GM19035 (cell line): ENCODE data around the gene PKNOX1.
"Not testable (repeated sequence)": the region's sequence is repeated elsewhere in the genome, so short reads cannot be mapped to it uniquely, and the experiment has no call there.

Experiments
- ATAC-seq: cut with Tn5 transposase; IDR thresholded peaks from one replicate; pipeline ENCODE4 v1.9.1; 2021; ENCODE audit not compliant: unreplicated experiment

The PKNOX1 gene

DNA sequence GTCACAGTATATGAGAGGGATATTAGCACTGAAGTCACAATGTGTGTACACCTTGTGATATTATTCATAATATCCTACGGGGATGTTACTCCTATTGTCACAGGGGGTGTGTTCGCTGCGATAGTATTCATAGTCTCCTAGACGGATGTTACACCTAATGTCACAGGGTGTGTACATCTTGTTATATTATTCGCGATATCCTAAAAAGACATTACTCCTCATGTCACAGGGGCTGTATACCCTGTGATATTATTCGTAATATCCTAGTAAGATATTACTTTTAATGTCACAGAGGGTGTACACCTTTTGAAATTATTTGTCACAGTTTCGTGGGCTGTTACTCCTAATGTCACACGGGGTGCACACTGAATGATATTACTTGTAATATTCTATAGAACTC lies 23.2 kb upstream of the PKNOX1 start:
- not testable (repeated sequence) for ATAC-seq

DNA sequence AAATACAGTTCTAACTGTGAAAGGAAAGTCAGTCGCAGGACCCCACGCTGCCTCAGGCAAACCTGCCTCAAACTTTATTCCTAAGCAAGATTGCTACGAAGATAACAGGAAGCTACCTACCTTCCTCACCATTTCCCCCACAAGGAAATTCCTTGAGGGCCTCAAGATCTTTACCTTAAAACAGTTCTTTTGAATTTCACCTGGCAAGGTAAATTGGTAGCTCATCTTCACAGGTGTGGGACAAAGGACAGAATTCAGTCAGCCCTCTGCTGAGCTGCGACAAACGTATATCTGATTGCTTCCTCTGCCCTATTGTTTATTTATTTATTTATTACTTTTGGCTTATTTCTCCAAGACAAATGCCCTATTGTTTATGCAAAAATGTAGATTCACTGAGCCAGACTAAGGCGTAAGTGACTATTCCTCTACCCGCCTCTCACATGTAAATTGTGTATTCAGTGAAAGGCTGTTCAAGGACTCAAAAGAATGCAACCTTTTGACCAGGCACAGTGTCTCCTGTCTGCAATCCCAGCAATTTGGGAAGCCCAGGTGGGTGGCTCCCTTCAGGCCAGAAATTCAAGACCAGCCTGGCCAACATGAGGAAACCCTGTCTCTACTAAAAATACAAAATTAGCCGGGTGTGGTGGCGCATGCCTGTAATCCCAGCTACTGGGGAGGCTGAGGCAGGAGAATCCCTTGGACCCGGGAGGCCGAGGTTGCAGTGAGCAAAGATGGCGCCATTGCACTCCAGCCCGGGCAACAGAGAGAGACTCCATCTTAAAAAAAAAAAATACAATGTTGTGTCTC lies 17.3 kb upstream of the PKNOX1 start:
- no peak for ATAC-seq

- ATAC-seq, result not testable (repeated sequence)
Measured at GRCh38 chr21:42958122-42958521, 16.2 kb upstream of the PKNOX1 start.

GRCh38 chr21:42959728-42960127 lies 14.6 kb upstream of the PKNOX1 start:
- ATAC-seq, result no peak

DNA sequence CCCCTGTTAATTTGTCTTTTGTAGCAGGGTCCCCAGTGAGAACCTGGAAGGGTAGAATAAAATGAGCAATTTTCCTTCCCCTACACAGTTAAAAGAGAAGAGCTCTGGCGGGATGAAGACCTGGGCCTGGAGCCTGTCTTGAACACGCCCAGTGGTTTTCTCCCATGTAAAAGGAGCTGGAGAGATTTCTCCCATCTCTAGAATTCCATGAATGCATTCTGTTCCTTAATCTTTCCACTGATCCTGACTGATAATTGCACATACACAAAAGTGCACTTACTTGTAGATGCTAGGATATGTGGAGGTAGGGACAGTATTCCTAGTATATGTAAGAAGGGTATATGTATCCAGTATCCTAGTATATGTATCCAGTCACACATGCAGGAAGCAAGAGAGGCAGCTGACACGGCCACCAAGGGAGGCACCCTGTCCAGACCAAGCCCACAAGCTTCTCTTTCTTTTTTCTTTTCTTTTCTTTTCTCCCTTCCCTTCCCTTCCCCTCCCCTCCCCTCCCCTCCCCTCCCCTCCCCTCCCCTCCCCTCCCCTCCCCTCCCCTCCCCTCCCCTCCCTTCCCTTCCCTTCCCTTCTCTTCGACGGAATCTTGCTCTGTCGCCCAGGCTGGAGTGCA lies 11.9 kb upstream of the PKNOX1 start:
- ATAC-seq, result no peak

GRCh38 chr21:42964086-42964485 lies 10.3 kb upstream of the PKNOX1 start:
- ATAC-seq, result no peak

- no peak for ATAC-seq
Measured at GRCh38 chr21:42964546-42965210, 9.7 kb upstream of the PKNOX1 start.

DNA sequence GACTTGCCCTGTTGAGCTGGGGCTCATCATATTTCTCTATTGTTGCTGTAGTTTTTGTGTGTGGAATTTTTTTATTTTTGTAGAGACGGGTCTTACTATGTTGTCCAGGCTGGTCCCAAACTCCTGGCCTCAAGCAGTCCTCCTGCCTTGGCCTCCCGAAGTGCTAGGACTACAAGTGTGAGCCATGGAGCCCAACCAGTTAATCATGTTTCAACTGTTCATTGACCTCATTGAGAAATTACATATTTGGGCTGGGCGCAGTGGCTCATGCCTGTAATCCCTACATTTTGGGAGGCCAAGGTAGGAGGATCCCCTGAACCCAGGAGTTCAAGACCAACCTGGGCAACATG lies 9.2 kb upstream of the PKNOX1 start:
- ATAC-seq, result no peak

GRCh38 chr21:42967616-42968015 lies 6.7 kb upstream of the PKNOX1 start:
- ATAC-seq, result not testable (repeated sequence)

- no peak for ATAC-seq
Measured at GRCh38 chr21:42969193-42969600, 5.2 kb upstream of the PKNOX1 start.

- no peak for ATAC-seq
Measured at GRCh38 chr21:42970946-42971653, 3.3 kb upstream of the PKNOX1 start.

GRCh38 chr21:42971897-42972275 lies 2.5 kb upstream of the PKNOX1 start:
- ATAC-seq, result no peak

DNA sequence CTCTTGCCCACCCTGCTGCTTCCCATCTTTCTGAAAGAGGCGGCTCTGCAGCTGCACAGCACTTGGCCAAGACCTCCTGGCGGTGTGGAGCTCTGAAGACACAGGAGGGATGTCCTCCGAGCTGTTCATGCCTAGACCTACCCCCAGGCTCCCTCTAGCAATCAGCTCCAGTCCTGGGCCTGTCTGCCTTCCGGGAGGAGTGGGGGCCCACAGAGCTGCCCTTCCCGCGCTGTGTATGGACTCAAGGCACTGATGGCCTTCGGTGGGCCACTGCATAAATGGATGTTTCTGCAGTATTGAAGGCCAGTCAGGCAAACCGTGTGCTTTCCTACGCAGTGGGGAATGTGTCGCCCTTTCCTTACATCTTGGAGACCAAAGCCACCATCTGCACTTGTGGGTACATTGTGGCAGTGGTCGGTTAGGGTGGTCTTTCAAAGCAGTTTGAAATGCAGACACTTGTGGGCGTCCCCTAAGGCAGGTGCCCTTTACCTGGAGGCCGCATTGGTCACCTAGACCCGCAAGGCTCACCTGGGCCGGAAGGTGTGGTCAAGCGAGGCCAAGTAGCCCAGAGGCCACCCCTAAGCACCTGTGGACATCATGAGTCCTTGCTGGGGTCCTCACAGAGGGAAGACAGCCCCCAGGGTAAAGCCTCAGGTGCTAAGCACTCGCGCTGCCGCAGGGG lies 912 bp upstream of the PKNOX1 start:
- ATAC-seq, result no peak

DNA sequence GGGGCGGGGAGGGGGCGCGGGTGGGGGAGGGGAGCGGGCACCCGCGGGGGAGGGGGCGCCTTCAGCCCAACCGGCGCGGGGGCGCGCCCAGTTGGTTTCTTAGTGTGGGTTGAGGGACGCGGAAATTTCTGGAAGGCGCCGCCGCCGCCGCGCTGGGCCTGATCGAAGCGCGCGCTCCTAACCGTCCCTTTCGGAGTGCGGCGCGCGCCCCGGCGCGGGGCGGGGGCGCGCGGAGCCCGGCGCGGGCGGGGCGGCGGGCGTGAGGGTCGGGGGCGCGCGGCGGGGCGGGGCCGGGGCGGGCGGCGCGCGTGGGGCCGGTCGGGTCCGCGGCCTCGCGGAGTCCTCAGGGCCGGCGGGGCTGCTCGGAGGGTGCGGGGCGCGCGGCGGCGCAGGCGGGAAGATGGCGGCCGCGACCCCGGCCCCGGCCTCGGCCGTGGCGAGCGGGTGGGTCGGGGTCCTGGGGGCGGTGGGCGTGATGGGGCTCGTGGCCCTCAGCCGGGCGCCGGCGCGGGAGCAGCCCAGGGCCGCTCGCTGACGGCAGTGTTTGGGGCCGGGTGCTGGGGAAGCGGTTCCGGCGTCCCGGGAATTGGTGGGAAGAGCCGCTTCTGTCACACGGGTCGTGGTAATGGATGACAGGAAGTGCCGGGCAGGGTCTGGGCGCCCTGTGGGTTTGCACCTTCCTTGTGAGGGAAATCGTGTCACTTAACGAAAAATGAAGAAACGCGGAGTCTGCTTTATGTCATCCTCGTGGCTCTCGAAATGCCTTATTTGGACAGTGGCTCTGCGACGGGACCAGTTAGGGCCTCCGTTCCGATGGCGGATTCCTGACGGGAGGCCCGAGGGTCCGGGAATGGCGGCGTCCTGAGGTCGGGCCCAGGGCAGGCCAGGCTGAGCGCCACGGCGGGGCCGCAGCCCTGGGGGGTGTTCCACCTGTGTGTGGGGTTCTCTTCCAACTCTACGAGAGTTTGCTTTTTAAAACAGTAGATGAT lies 764 bp downstream of the PKNOX1 start:
- ATAC-seq, result peak; percentile 31

GRCh38 chr21:42975886-42976608 lies 1.7 kb downstream of the PKNOX1 start:
- ATAC-seq, result no peak

DNA sequence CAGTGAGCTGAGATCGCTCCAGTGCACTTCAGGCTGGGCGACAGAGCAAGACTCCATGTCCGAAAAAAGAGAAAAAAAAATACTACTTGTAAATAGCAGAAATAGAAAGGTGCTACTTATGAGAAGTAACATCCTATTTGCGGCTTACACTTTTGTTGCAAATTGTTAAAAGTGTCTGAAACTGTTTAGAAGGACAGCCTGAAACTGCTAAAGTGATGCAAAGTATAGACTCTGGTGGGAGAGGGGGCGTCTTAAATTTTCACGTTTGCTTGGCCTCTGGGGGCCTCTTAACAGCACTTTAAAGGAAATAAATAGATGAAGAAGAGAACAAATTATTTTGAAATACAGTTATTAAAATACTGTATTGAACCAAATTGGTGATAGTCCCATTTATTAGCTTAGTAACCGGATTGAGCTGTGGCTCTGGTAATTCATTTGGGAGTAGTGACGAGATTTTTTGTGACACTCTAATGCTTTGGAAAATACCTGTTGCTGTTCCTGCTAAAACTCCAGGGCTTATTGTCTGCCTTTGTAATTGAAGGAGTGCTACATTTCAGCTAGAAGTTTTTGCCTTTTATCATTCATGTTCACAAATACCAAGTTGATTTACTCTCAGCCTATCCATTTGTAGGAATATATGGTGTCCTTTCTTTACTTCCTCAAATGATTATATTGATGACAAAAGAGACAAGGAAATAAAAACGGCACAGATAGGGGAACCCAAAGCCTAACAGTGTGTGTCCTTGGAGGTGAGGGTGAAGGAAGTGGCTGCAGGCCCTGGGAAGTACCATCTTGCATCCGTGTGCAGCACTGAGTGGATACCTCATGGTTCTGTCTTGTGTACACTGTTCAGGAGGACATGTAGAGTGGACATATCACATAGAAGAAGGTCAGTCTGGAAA lies 6.2 kb downstream of the PKNOX1 start:
- no peak for ATAC-seq

DNA sequence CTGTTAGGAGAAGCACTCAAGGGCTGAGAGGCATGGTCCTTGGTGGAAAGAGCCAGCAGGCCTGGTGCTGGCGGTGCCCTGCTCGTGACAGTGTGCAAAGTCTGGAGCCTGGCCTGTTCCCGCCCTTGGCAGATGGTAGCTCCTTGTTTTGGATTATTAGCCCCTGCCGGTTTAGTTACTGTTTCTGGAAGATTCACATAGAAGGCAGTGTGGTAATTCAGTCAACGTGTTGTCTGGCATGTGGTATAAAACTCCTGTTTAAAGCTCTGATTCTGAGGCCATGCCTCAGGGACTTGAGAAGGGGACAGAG lies 6.8 kb downstream of the PKNOX1 start:
- ATAC-seq, result no peak

DNA sequence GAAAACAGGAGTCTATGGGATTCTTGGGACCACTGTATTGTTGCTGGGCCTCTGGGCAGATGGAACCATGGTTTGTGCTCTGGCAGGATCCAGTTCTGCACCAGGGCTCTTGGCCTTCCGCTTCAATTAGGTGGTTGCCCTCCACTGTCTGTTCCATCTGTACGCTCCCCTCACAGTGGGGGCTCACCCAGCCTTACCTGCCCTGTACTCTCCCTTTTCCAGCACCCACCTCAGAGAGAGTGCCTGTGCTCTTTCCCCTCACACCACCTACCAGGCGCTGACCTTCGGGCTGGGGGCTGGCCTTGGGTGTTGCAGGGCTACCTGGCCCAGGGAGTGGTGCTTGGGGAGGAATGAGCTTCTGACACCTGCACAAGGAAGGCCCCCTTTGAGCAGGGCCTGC lies 7.5 kb downstream of the PKNOX1 start:
- ATAC-seq, result no peak
